ENCODE measurements around the gene MCM9.

The MCM9 gene

DNA sequence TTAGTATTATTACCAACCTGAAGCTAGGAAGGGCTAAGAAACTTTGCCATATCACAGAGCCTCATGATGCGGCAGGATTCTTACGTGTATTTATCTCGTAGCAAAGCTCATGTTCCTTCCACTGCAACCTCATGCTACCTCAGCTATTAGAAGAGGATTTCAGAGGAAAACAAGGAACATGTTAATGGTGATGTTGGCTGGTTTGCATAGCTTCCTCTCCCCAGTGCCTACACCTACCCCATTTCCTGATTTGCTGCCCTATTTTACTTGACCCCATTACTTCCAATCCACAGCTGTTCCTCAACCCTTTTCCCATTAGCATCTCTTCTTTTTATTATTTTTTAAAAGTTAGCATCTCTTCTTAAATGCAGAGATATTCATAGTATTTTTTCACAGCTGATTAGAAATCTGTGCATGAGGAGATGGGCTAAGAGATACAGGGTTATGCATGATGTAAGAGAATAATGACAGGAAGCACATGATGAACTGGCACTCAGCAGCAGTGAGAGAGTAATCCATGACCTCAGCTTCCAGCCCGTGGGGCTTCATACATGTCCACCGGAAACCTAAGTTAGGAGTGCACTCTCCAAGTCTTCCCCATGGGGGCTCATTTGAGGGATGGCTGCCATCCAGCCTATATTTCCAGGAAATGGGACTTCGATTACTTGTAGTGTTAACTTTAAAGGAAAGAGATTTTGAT is 147.1 kb downstream of the MCM9 start:
- no peak overlapping the region for H3K4me3 ChIP-seq (ENCODE audit: low read length)
- H3K79me2 ChIP-seq (ENCODE audit: low read length) = no peaks in the 10 kb centered on the region
- no peaks in the 10 kb centered on the region for H3K36me3 ChIP-seq (replicated peaks; ENCODE audit: low read depth, low read length)
- no peak overlapping the region for H2AFZ ChIP-seq (ENCODE audit: low read depth, low read length)
- H3K27ac ChIP-seq (ENCODE audit: low read length) = no peak overlapping the region
- H3K9ac ChIP-seq (ENCODE audit: low read length) = no peak overlapping the region
- no peaks in the 10 kb centered on the region for H3K4me1 ChIP-seq (ENCODE audit: low read length)
- TF ChIP-seq EZH2phosphoT487 (IDR thresholded peaks at IDR 0.05; ENCODE audit: low read depth) (no peak), CTCF (IDR thresholded peaks at IDR 0.05; ENCODE audit: low read depth, low read length) (no peak)
- no peak overlapping the region for H3K4me2 ChIP-seq (ENCODE audit: low read length)
- no peaks in the 10 kb centered on the region for H3K27me3 ChIP-seq (ENCODE audit: low read depth, low read length)
- no peaks in the 10 kb centered on the region for H4K20me1 ChIP-seq (ENCODE audit: insufficient read depth, low read length)
- no peaks in the 10 kb centered on the region for H3K9me3 ChIP-seq (ENCODE audit: insufficient read depth, low read length)

- H3K4me2 ChIP-seq (ENCODE audit: low read length) = no peak overlapping the region
- no peak overlapping the region for H3K9ac ChIP-seq (ENCODE audit: low read length)
- no peaks in the 10 kb centered on the region for H3K4me1 ChIP-seq (ENCODE audit: low read length)
- no peak overlapping the region for H2AFZ ChIP-seq (ENCODE audit: low read depth, low read length)
- TF ChIP-seq CTCF (IDR thresholded peaks at IDR 0.05; ENCODE audit: low read depth, low read length) (no peak), EZH2phosphoT487 (IDR thresholded peaks at IDR 0.05; ENCODE audit: low read depth) (no peak)
- H3K79me2 ChIP-seq (ENCODE audit: low read length) = no peaks in the 10 kb centered on the region
- no peaks in the 10 kb centered on the region for H3K27me3 ChIP-seq (ENCODE audit: low read depth, low read length)
- H4K20me1 ChIP-seq (ENCODE audit: insufficient read depth, low read length) = no peaks in the 10 kb centered on the region
- no peaks in the 10 kb centered on the region for H3K36me3 ChIP-seq (replicated peaks; ENCODE audit: low read depth, low read length)
- no peak overlapping the region for H3K27ac ChIP-seq (ENCODE audit: low read length)
- no peaks in the 10 kb centered on the region for H3K9me3 ChIP-seq (ENCODE audit: insufficient read depth, low read length)
- no peak overlapping the region for H3K4me3 ChIP-seq (ENCODE audit: low read length)
These were observed 148.1 kb downstream of the MCM9 start for GRCh38 chr6:118786596-118787453.

DNA sequence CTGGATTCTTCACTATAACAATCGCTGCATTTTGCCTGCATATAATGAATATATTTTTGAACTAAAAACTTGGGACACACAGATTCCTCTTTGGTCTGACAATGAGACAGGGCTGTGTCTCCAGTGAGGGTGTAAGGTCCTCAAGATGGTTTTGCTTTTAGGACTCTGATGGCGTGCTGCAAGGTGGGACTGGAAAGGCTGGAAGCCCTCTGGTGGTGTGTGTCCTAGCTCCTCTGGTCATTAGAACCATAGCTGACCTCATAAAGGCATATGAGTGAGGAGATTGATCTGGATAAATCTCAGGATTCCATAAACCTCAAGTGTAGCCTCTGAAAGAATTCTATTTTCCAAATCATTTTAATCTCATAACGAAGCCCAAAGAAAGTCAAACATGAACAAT is 149.4 kb downstream of the MCM9 start:
- Histone ChIP-seq H3K9me3 (ENCODE audit: insufficient read depth, low read length) (no peaks in the 10 kb centered on the region), H3K36me3 (replicated peaks; ENCODE audit: low read depth, low read length) (no peaks in the 10 kb centered on the region), H4K20me1 (ENCODE audit: insufficient read depth, low read length) (no peaks in the 10 kb centered on the region), H3K27ac (ENCODE audit: low read length) (no peak overlapping the region), H3K9ac (ENCODE audit: low read length) (no peak overlapping the region), H3K79me2 (ENCODE audit: low read length) (no peaks in the 10 kb centered on the region), H3K27me3 (ENCODE audit: low read depth, low read length) (no peaks in the 10 kb centered on the region), H3K4me1 (ENCODE audit: low read length) (no peaks in the 10 kb centered on the region), H3K4me3 (ENCODE audit: low read length) (no peak overlapping the region), H2AFZ (ENCODE audit: low read depth, low read length) (no peak overlapping the region), H3K4me2 (ENCODE audit: low read length) (no peak overlapping the region)
- no peak for TF ChIP-seq CTCF (IDR thresholded peaks at IDR 0.05; ENCODE audit: low read depth, low read length)
- no peak for TF ChIP-seq EZH2phosphoT487 (IDR thresholded peaks at IDR 0.05; ENCODE audit: low read depth)

DNA sequence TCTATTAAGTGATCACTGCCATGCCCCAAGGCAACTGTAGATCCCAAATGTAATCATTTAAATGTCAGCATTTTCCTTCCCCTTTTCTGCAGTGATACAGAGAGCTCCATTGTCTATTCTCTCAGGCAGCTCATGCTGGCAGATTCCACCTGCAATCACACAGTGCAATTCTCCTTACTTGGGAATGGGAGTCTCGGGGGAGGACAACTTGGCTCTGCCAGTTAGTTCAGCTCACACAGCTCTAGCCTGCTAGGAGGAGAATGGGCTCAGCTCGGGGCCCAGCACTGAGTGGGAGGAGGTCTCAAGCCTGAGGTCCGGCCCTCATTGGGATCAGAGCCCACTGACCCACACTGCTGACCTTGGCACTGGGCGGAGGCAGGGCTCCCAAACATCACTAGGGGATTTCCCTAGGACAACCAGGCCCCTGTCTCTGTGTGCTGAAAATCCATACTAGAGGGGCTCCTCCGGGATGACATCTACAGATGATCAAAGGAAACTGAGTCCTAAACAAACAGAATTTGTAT is 150.3 kb downstream of the MCM9 start:
- no peak overlapping the region for H3K4me3 ChIP-seq (ENCODE audit: low read length)
- H3K9me3 ChIP-seq (ENCODE audit: insufficient read depth, low read length) = no peaks in the 10 kb centered on the region
- H3K9ac ChIP-seq (ENCODE audit: low read length) = no peak overlapping the region
- H3K4me2 ChIP-seq (ENCODE audit: low read length) = no peak overlapping the region
- no peak for TF ChIP-seq CTCF (IDR thresholded peaks at IDR 0.05; ENCODE audit: low read depth, low read length)
- TF ChIP-seq EZH2phosphoT487 (IDR thresholded peaks at IDR 0.05; ENCODE audit: low read depth) = no peak
- no peaks in the 10 kb centered on the region for H3K4me1 ChIP-seq (ENCODE audit: low read length)
- no peaks in the 10 kb centered on the region for H4K20me1 ChIP-seq (ENCODE audit: insufficient read depth, low read length)
- no peaks in the 10 kb centered on the region for H3K36me3 ChIP-seq (replicated peaks; ENCODE audit: low read depth, low read length)
- no peaks in the 10 kb centered on the region for H3K79me2 ChIP-seq (ENCODE audit: low read length)
- H3K27me3 ChIP-seq (ENCODE audit: low read depth, low read length) = no peaks in the 10 kb centered on the region
- H3K27ac ChIP-seq (ENCODE audit: low read length) = no peak overlapping the region
- no peak overlapping the region for H2AFZ ChIP-seq (ENCODE audit: low read depth, low read length)
